CD4-positive, CD25-positive, alpha-beta regulatory T cell (primary cell): ENCODE measurements around the gene DNAAF2. TPM values are rescaled to one million over a fixed set of nuclear protein-coding genes. Genes with fewer than 3 reads are reported as not detected.
A peak's percentile ranks its signal among the peaks of the same experiment; 100 is the strongest.

Source experiments
- ATAC-seq, 2 donors: fragments of 150-1000 bp; cut with Tn5 transposase; one replicate each; pipeline ENCODE4 v1.10.0; 2021; ENCODE audit warnings: low read depth in 2 of 2, moderate number of reproducible peaks in 2 of 2, moderate library complexity in 1 of 2
- DNase-seq, 3 donors: peaks; one replicate each; pipeline versions ENCODE4 v3.0.0 to v3.0.0-alpha.2; 2012 to 2022; ENCODE audit warnings: mixed read lengths in 1 of 3
- H3K27ac ChIP-seq: one replicate; pipeline ENCODE4 v1.7.0; 2013; ENCODE audit warnings: mild to moderate bottlenecking, low read length; ENCODE audit not compliant: insufficient read depth, poor library complexity, severe bottlenecking
- H3K27me3 ChIP-seq: one replicate; pipeline ENCODE4 v1.7.0; 2013; ENCODE audit warnings: low read length; ENCODE audit not compliant: control insufficient read depth, insufficient read depth
- H3K36me3 ChIP-seq: one replicate; pipeline ENCODE4 v1.7.0; 2013; ENCODE audit warnings: mild to moderate bottlenecking, low read length, moderate library complexity; ENCODE audit not compliant: control insufficient read depth, insufficient read depth
- H3K4me1 ChIP-seq: 2 replicates; pipeline ENCODE4 v1.7.0; 2013; ENCODE audit warnings: mild to moderate bottlenecking, low read length; ENCODE audit not compliant: insufficient read depth, control insufficient read depth, poor library complexity, severe bottlenecking
- H3K4me3 ChIP-seq: one replicate; pipeline ENCODE4 v1.7.0; 2013; ENCODE audit warnings: low read depth, mild to moderate bottlenecking, low read length, moderate library complexity
- H3K9me3 ChIP-seq, 2 experiments: 1 replicate in 1 of 2; 2 replicates in 1 of 2; pipeline ENCODE4 v1.7.0; 2013; ENCODE audit warnings: low read length in 2 of 2, mild to moderate bottlenecking in 1 of 2, moderate library complexity in 1 of 2; ENCODE audit not compliant: control insufficient read depth in 2 of 2
- H3K27ac Mint-ChIP-seq, 3 donors: one replicate each; pipeline ENCODE4 v1.8.0; 2020 to 2022; ENCODE audit warnings: mild to moderate bottlenecking in 3 of 3, mixed read lengths in 3 of 3, moderate library complexity in 2 of 3
- H3K27me3 Mint-ChIP-seq: one replicate; pipeline ENCODE4 v1.8.0; 2022; ENCODE audit warnings: mild to moderate bottlenecking, mixed read lengths
- H3K36me3 Mint-ChIP-seq: one replicate; pipeline ENCODE4 v1.8.0; 2020; ENCODE audit warnings: mixed read lengths
- H3K4me1 Mint-ChIP-seq, 4 donors: one replicate each; pipeline ENCODE4 v1.8.0; 2020 to 2022; ENCODE audit warnings: mixed read lengths in 4 of 4, mild to moderate bottlenecking in 1 of 4
- H3K4me3 Mint-ChIP-seq, 4 donors: one replicate each; pipeline ENCODE4 v1.8.0; 2020 to 2022; ENCODE audit warnings: mild to moderate bottlenecking in 4 of 4, mixed read lengths in 4 of 4, moderate library complexity in 3 of 4
- H3K9me3 Mint-ChIP-seq, 7 donors: one replicate each; pipeline ENCODE4 v1.8.0; 2020 to 2022; ENCODE audit warnings: mixed read lengths in 7 of 7, mild to moderate bottlenecking in 3 of 7, moderate library complexity in 2 of 7
- polyA plus RNA-seq, 4 donors: library from polyadenylated mRNA; unstranded; fragments of 300-500 nt; fragmentation: Illumina TruSeq; gene quantifications; one replicate each; pipeline ENCODE4 v1.2.3, GENCODE V29; 2021
- total RNA-seq: library from RNA; stranded (reverse); gene quantifications from one replicate; pipeline ENCODE4 v1.2.3, GENCODE V29; 2022

The DNAAF2 gene
- total and polyA plus RNA-seq, 5 donors from 2014 or later, result 9.5 to 24.6 (median 18.9) TPM

DNA sequence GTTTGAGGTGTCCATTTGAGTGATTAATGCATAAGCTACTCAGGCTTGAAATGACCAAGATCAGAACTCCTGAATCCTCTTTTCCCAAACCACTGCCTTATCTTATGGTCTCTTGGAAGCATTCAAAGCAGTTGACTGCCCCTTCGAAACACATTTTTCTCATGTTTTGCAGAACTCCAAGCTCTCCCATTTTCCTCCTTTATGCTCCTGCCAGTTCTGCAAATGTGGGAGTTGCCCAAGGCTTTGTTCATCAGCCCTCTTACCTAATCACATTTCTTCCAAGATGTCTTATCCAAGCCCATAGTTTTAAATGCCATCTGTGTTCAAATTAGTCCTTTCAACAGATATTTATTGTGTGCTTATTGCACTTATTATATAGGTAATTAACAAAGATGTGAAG is 1.8 kb upstream of the DNAAF2 start:
- H3K9me3 Mint-ChIP-seq, result no peaks in the 10 kb centered on the region
- no peaks in the 10 kb centered on the region for H3K27me3 ChIP-seq
- H3K4me3 ChIP-seq, result peak overlapping the region; percentile 33
- H3K27ac Mint-ChIP-seq, result peak overlapping the region; percentile 75 to 99 (median 97)
- H3K27me3 Mint-ChIP-seq, result peaks cover 6% of the 10 kb centered on the region
- H3K27ac ChIP-seq, result peak overlapping the region; percentile 98
- H3K36me3 ChIP-seq, result no peaks in the 10 kb centered on the region
- DNase-seq (no peak), ATAC-seq (no peak)
- H3K9me3 ChIP-seq, result no peaks in the 10 kb centered on the region
- H3K4me1 Mint-ChIP-seq, result peaks cover 32 to 71% (median 55%) of the 10 kb centered on the region in 4 donors
- H3K36me3 Mint-ChIP-seq, result peaks cover 22% of the 10 kb centered on the region
- peaks cover 32% of the 10 kb centered on the region for H3K4me1 ChIP-seq
- peak overlapping the region; percentile 97 to 100 (median 99) for H3K4me3 Mint-ChIP-seq

DNA sequence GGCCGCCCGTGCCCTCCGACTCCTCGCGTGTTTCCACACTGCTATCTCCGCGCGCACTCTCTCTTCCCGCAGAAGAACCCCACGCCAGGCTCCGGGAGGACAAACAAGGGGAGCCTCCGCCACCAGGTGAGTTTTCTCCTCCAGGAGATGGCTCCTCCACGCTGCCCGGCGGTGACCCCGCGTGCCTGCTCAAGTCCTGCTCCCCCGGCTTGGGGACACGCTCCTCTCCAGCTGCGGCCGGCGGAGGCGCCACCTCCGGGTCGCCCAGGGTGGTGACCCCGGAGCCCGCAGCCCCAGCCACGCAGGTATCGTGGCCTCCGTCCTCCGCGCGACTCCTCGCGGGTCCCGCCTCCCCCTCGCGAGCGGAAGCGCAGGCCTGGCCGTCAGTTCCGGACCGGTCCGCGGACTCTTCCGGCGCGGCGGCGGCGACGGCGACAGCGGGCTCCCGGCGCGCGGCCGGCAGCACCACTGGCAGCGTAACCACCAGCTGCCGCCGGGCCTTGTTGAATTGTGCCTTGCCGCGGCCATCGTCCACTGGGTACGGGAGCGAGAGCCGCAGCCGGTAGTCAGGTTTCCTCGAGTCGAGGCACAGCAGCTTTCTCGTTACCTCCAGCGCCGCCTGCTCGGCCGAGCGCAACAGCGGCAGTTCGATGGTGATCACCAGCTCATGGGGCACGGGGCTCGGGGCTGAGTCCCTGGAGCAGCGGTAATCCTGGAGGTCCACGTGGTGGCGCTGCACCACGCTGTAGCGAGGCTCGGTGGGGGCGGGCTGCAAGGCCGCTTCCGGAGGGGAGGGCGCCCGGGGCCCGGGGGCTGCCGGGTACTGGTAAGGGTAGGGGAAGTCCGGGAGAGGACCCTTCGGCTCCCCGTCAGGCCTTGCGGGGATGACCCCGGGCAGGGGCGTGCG is 1.2 kb downstream of the DNAAF2 start:
- H3K4me3 ChIP-seq, result peak overlapping the region; percentile 99
- peak overlapping the region; percentile 86 to 99 (median 97) for H3K27ac Mint-ChIP-seq
- ATAC-seq (peak; percentile 85 to 87), DNase-seq (peak; percentile 88 to 97 (median 94))
- H3K36me3 Mint-ChIP-seq, result peaks cover 16% of the 10 kb centered on the region
- H3K9me3 Mint-ChIP-seq, result no peaks in the 10 kb centered on the region
- H3K9me3 ChIP-seq, result no peaks in the 10 kb centered on the region
- peaks cover 6% of the 10 kb centered on the region for H3K27me3 Mint-ChIP-seq
- peaks cover 18 to 68% (median 41%) of the 10 kb centered on the region in 4 donors for H3K4me1 Mint-ChIP-seq
- no peaks in the 10 kb centered on the region for H3K36me3 ChIP-seq
- H3K27me3 ChIP-seq, result no peaks in the 10 kb centered on the region
- peaks cover 44% of the 10 kb centered on the region for H3K4me1 ChIP-seq
- H3K27ac ChIP-seq, result peak overlapping the region; percentile 98
- peak overlapping the region; percentile 97 to 100 (median 98) for H3K4me3 Mint-ChIP-seq

DNA sequence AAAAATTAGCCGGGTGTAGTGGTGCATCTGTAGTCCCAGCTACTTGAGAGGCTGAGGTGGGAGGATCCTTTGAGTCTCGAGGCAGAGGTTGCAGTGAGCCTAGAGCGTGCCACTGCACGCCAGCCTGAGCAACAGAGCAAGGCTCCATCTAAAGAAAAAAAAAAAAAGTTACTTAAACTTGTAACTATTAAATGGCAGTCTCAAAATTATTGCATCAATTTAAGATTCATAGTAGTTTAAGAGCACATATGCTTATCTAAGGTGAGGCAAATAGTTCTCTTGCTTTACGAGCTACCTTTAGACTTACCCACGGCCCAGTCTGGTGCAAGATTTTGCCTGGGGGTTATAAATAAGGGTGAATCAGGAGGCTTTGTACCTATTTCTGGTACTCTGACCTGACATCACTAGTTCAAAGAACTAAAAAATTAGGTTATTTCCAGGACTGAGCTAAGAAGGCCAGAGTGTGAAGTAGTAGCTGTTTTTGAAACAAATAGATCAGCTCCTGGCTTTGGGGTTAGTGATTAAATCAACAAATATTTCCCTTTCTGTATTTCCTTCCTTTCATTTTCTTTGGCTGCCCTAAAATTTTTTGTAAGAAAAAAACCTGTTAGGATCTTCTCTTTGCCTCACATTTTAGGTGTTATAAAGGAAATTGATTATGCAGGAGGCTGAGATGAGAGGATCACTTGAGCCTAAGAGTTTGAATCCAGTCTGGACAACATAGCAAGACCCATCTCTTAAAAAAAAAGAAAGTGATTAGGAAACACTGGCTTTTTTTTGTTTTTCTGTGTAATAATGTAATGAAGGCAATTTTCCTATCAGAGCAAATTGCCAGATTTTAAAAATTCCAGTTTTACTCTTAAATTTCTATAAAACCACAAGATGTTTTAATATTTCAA is 10.9 kb downstream of the DNAAF2 start:
- Mint-ChIP-seq H3K9me3 (no peaks in the 10 kb centered on the region), H3K27ac (peak overlapping the region; percentile 81 to 90 (median 88)), H3K27me3 (peaks cover 4% of the 10 kb centered on the region), H3K4me3 (peak overlapping the region; percentile 99 to 100 (median 99)), H3K36me3 (peaks cover 5% of the 10 kb centered on the region), H3K4me1 (peaks cover 29 to 74% (median 51%) of the 10 kb centered on the region in 4 donors)
- Histone ChIP-seq H3K9me3 (no peaks in the 10 kb centered on the region), H3K36me3 (peaks cover 4% of the 10 kb centered on the region), H3K4me1 (peaks cover 47% of the 10 kb centered on the region), H3K27ac (peak overlapping the region; percentile 99), H3K4me3 (peak overlapping the region; percentile 83), H3K27me3 (no peaks in the 10 kb centered on the region)
- no peak for ATAC-seq
- no peak for DNase-seq

DNA sequence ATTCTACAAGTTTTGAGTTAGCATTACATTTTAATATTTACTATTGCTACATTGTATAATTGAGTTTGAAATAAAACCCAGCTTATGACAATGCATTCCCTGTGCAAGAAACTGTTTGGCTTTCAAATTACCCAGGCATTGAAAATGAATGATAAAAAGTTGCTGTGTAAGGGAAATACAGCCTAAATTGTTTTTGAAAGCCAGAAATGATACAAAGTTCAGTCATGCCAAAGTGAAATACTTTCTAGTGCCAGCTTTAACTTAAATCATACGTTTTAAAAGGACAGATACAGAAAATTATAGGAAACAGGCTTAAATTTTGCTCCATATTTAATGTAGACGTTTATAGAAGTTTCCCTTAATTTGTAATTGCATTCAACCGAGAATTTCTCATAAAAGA is 11.7 kb downstream of the DNAAF2 start:
- H3K9me3 ChIP-seq, result no peaks in the 10 kb centered on the region
- Mint-ChIP-seq H3K27ac (peak overlapping the region in 2 of 3 donors; percentile 81 to 90), H3K36me3 (peaks cover 10% of the 10 kb centered on the region), H3K4me1 (peaks cover 37 to 74% (median 52%) of the 10 kb centered on the region in 4 donors), H3K27me3 (peaks cover 4% of the 10 kb centered on the region), H3K9me3 (no peaks in the 10 kb centered on the region), H3K4me3 (peak overlapping the region; percentile 99 to 100 (median 99))
- peak overlapping the region; percentile 99 for H3K27ac ChIP-seq
- peaks cover 11% of the 10 kb centered on the region for H3K36me3 ChIP-seq
- peak overlapping the region; percentile 83 for H3K4me3 ChIP-seq
- H3K27me3 ChIP-seq, result no peaks in the 10 kb centered on the region
- no peak for ATAC-seq
- peaks cover 55% of the 10 kb centered on the region for H3K4me1 ChIP-seq
- DNase-seq, result no peak

DNA sequence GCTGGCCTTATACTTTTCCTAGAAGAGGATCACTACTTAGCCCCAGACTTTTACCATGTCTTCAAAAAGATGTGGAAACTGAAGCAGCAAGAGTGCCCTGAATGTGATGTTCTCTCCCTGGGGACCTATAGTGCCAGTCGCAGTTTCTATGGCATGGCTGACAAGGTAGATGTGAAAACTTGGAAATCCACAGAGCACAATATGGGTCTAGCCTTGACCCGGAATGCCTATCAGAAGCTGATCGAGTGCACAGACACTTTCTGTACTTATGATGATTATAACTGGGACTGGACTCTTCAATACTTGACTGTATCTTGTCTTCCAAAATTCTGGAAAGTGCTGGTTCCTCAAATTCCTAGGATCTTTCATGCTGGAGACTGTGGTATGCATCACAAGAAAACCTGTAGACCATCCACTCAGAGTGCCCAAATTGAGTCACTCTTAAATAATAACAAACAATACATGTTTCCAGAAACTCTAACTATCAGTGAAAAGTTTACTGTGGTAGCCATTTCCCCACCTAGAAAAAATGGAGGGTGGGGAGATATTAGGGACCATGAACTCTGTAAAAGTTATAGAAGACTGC is 12.9 kb downstream of the DNAAF2 start:
- H3K36me3 Mint-ChIP-seq, result peaks cover 16% of the 10 kb centered on the region
- H3K4me3 ChIP-seq, result peak overlapping the region; percentile 83
- peaks cover 4% of the 10 kb centered on the region for H3K27me3 Mint-ChIP-seq
- peak overlapping the region; percentile 99 for H3K27ac ChIP-seq
- peak overlapping the region; percentile 72 to 91 (median 89) for H3K27ac Mint-ChIP-seq
- DNase-seq, result no peak
- no peaks in the 10 kb centered on the region for H3K9me3 ChIP-seq
- peak overlapping the region; percentile 99 to 100 (median 99) for H3K4me3 Mint-ChIP-seq
- ATAC-seq, result no peak
- no peaks in the 10 kb centered on the region for H3K27me3 ChIP-seq
- H3K9me3 Mint-ChIP-seq, result no peaks in the 10 kb centered on the region
- H3K36me3 ChIP-seq, result peaks cover 20% of the 10 kb centered on the region
- H3K4me1 ChIP-seq, result peaks cover 59% of the 10 kb centered on the region
- H3K4me1 Mint-ChIP-seq, result peaks cover 35 to 74% (median 57%) of the 10 kb centered on the region in 4 donors

DNA sequence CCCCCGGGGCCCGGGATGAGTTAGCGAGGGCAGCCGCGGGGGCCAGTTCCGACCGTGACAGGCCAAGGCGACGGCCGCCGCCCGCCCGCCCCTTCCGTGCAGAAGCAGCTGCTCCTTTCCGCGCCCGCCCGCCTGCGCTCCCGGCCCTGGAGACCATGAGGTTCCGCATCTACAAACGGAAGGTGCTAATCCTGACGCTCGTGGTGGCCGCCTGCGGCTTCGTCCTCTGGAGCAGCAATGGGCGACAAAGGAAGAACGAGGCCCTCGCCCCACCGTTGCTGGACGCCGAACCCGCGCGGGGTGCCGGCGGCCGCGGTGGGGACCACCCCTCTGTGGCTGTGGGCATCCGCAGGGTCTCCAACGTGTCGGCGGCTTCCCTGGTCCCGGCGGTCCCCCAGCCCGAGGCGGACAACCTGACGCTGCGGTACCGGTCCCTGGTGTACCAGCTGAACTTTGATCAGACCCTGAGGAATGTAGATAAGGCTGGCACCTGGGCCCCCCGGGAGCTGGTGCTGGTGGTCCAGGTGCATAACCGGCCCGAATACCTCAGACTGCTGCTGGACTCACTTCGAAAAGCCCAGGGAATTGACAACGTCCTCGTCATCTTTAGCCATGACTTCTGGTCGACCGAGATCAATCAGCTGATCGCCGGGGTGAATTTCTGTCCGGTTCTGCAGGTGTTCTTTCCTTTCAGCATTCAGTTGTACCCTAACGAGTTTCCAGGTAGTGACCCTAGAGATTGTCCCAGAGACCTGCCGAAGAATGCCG is 13.7 kb downstream of the DNAAF2 start:
- Mint-ChIP-seq H3K4me3 (peak overlapping the region; percentile 99 to 100 (median 99)), H3K27ac (peak overlapping the region; percentile 72 to 99 (median 99)), H3K36me3 (peaks cover 13% of the 10 kb centered on the region), H3K27me3 (peaks cover 4% of the 10 kb centered on the region), H3K9me3 (no peaks in the 10 kb centered on the region), H3K4me1 (peaks cover 35 to 73% (median 56%) of the 10 kb centered on the region in 4 donors)
- peaks cover 59% of the 10 kb centered on the region for H3K4me1 ChIP-seq
- DNase-seq (peak in 1 of 3 donors; percentile 85), ATAC-seq (peak; percentile 6 to 13)
- no peaks in the 10 kb centered on the region for H3K27me3 ChIP-seq
- peaks cover 20% of the 10 kb centered on the region for H3K36me3 ChIP-seq
- peak overlapping the region; percentile 99 for H3K27ac ChIP-seq
- H3K9me3 ChIP-seq, result no peaks in the 10 kb centered on the region
- H3K4me3 ChIP-seq, result peak overlapping the region; percentile 83
